ENCODE data around the gene RPAP3. TPM values are rescaled to one million over a fixed set of nuclear protein-coding genes. Genes with fewer than 3 reads are reported as not detected.
"Not testable (repeated sequence)": the region's sequence is repeated elsewhere in the genome, so short reads cannot be mapped to it uniquely, and the experiment has no call there.

RPAP3 gene
- polyA plus RNA-seq, 1 donor from 2014 or later, result 39.7 TPM

DNA sequence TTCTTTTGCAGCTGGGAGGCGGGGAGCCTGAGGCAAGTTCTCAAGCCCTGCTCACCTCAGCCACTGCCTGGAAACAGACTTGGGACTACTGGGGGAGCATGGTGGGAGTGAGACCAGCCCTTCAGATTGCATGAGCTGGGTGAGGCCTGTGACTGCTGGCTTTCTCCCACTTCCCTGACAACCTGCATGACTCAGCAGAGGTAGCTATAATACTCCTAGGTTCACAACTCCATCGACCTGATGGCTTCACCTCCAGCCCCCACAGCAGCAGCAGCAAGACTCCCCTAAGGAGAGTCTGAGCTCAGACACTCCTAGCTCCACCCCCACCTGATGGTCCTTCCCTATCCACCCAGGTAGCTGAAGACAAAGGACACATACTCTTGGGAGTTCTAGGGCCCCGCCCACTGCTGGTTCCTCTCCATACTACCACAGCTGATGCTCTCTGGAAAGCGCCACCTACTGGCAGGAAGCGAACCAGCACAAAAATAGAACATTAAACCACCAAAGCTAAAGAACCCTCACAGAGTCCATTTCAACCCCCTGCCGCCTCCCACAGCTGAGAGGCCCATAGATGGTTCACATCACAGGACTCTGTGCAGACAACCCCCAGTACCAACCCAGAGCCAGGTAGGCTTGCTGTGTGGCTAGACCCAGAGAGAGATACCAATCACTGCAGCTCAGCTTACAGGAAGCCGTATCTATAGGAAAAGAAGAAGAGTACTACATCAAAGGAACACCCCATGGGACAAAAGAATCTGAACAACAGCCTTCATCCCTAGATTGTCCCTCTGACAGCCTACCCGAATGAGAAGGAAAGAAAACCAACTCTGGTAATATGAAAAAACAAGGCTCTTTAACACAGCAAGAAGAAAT, 68.7 kb downstream of the RPAP3 start:
- Histone ChIP-seq H3K79me2 (replicated peaks; ENCODE audit: insufficient read depth, low read length) (no peaks in the 10 kb centered on the region), H3K4me3 (ENCODE audit: low read length) (no peak overlapping the region), H3F3A (ENCODE audit: insufficient read depth, low read length, poor library complexity, severe bottlenecking) (no peaks in the 10 kb centered on the region), H3K27me3 (ENCODE audit: insufficient read depth, low read depth, low read length) (no peaks in the 10 kb centered on the region), H3K36me3 (ENCODE audit: insufficient read depth, low read length) (no peaks in the 10 kb centered on the region), H4K20me1 (ENCODE audit: insufficient read depth) (no peaks in the 10 kb centered on the region), H3K27ac (ENCODE audit: low read length) (no peak overlapping the region), H2AFZ (ENCODE audit: low read depth, low read length) (no peak overlapping the region), H3K9me2 (ENCODE audit: insufficient read depth, low read length) (no peaks in the 10 kb centered on the region), H3K9ac (ENCODE audit: low read length) (no peak overlapping the region), H3K9me3 (ENCODE audit: low read length) (no peaks in the 10 kb centered on the region), H3K4me2 (ENCODE audit: low read length) (no peak overlapping the region)
- no peak for TF ChIP-seq EZH2 (IDR thresholded peaks at IDR 0.05; ENCODE audit: borderline replicate concordance, insufficient read depth, low read length, poor library complexity, severe bottlenecking)

DNA sequence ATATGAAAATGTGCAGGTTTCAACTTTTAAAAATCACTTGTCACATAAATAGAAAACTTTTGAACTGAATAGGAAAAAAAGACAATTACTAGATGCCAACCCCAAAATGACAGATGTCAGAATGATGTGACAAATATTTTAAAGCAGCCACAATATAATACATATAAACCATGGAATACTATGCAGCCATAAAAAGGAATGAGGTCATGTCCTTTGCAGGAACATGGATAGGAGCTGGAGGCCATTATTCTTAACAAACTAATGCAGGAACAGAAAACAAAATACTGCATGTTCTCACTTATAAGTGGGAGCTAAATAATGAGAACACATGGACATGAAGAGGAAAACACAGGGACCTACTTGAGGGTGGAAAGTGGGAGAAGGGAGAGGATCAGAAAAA, 70.1 kb downstream of the RPAP3 start:
- not testable (repeated sequence) for H3K4me2 ChIP-seq (ENCODE audit: low read length); H4K20me1 ChIP-seq (ENCODE audit: insufficient read depth); H3K27me3 ChIP-seq (ENCODE audit: insufficient read depth, low read depth, low read length)

DNA sequence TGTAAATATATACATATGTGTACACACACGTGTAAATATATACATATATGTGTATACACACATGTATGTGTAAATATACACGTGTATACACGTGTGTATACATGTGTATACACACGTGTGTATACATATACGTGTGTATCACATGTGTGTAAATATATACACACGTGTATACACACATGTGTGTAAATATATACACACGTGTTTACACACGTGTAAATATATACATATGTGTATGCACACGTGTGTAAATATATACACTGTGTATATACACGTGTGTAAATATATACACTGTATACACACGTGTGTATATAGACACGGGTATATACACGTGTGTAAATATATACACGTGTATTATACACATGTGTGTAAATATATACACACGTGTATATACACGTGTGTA, 71.7 kb downstream of the RPAP3 start:
- Histone ChIP-seq H3K79me2 (replicated peaks; ENCODE audit: insufficient read depth, low read length) (no peaks in the 10 kb centered on the region), H3K9ac (ENCODE audit: low read length) (no peak overlapping the region), H3K4me3 (ENCODE audit: low read length) (no peak overlapping the region), H3F3A (ENCODE audit: insufficient read depth, low read length, poor library complexity, severe bottlenecking) (no peaks in the 10 kb centered on the region), H3K27ac (ENCODE audit: low read length) (no peak overlapping the region), H3K9me3 (ENCODE audit: low read length) (no peaks in the 10 kb centered on the region), H3K27me3 (ENCODE audit: insufficient read depth, low read depth, low read length) (no peaks in the 10 kb centered on the region), H3K36me3 (ENCODE audit: insufficient read depth, low read length) (no peaks in the 10 kb centered on the region), H2AFZ (ENCODE audit: low read depth, low read length) (no peak overlapping the region), H4K20me1 (ENCODE audit: insufficient read depth) (no peaks in the 10 kb centered on the region), H3K4me2 (ENCODE audit: low read length) (no peak overlapping the region), H3K9me2 (ENCODE audit: insufficient read depth, low read length) (no peaks in the 10 kb centered on the region)
- TF ChIP-seq, protein P1, sequence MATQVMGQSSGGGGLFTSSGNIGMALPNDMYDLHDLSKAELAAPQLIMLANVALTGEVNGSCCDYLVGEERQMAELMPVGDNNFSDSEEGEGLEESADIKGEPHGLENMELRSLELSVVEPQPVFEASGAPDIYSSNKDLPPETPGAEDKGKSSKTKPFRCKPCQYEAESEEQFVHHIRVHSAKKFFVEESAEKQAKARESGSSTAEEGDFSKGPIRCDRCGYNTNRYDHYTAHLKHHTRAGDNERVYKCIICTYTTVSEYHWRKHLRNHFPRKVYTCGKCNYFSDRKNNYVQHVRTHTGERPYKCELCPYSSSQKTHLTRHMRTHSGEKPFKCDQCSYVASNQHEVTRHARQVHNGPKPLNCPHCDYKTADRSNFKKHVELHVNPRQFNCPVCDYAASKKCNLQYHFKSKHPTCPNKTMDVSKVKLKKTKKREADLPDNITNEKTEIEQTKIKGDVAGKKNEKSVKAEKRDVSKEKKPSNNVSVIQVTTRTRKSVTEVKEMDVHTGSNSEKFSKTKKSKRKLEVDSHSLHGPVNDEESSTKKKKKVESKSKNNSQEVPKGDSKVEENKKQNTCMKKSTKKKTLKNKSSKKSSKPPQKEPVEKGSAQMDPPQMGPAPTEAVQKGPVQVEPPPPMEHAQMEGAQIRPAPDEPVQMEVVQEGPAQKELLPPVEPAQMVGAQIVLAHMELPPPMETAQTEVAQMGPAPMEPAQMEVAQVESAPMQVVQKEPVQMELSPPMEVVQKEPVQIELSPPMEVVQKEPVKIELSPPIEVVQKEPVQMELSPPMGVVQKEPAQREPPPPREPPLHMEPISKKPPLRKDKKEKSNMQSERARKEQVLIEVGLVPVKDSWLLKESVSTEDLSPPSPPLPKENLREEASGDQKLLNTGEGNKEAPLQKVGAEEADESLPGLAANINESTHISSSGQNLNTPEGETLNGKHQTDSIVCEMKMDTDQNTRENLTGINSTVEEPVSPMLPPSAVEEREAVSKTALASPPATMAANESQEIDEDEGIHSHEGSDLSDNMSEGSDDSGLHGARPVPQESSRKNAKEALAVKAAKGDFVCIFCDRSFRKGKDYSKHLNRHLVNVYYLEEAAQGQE (IDR thresholded peaks at IDR 0.05; ENCODE audit: borderline replicate concordance), result no peak
- TF ChIP-seq TAF1 (IDR thresholded peaks at IDR 0.05; ENCODE audit: low read depth), result no peak
- TF ChIP-seq SMC3 (conservative IDR thresholded peaks at IDR 0.05; ENCODE audit: poor library complexity), result no peak
- TF ChIP-seq RAD21 (conservative IDR thresholded peaks at IDR 0.05), result no peak

More for the DNA sequence above, 70.1 kb downstream of the RPAP3 start:
- H3K36me3 ChIP-seq (ENCODE audit: insufficient read depth, low read length); H3K79me2 ChIP-seq (replicated peaks; ENCODE audit: insufficient read depth, low read length); H2AFZ ChIP-seq (ENCODE audit: low read depth, low read length); H3K9ac ChIP-seq (ENCODE audit: low read length); H3K9me3 ChIP-seq (ENCODE audit: low read length); H3K9me2 ChIP-seq (ENCODE audit: insufficient read depth, low read length); H3K27ac ChIP-seq (ENCODE audit: low read length); H3K4me3 ChIP-seq (ENCODE audit: low read length); H3F3A ChIP-seq (ENCODE audit: insufficient read depth, low read length, poor library complexity, severe bottlenecking): not testable (repeated sequence)

DNA sequence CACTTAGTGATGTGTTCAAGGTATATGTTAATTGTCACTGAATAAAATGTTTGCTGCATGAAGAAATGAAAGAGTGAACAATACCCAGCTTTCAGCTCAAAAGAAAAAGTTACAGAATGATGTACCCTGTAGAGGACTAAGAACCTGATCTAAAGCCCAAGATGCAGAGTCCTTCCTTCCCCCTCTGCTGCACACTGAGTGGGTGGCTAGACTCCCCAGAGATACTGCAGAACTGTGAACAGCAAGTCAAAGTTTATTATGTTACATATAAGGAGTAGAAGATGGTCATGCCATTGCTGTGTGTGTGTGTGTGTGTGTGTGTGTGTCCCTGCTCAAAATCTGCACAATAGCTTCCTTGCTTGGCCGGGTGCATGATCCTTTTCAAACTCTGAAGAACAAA, 83.9 kb downstream of the RPAP3 start:
- no peak overlapping the region for H3K4me3 ChIP-seq (ENCODE audit: low read length)
- H3K27me3 ChIP-seq (ENCODE audit: insufficient read depth, low read depth, low read length), result no peaks in the 10 kb centered on the region
- H3K4me2 ChIP-seq (ENCODE audit: low read length), result no peak overlapping the region
- no peaks in the 10 kb centered on the region for H3K36me3 ChIP-seq (ENCODE audit: insufficient read depth, low read length)
- no peak overlapping the region for H3K27ac ChIP-seq (ENCODE audit: low read length)
- H3K9me2 ChIP-seq (ENCODE audit: insufficient read depth, low read length), result no peaks in the 10 kb centered on the region
- H3K9ac ChIP-seq (ENCODE audit: low read length), result no peak overlapping the region
- no peaks in the 10 kb centered on the region for H3F3A ChIP-seq (ENCODE audit: insufficient read depth, low read length, poor library complexity, severe bottlenecking)
- no peaks in the 10 kb centered on the region for H4K20me1 ChIP-seq (ENCODE audit: insufficient read depth)
- no peak overlapping the region for H2AFZ ChIP-seq (ENCODE audit: low read depth, low read length)
- no peaks in the 10 kb centered on the region for H3K79me2 ChIP-seq (replicated peaks; ENCODE audit: insufficient read depth, low read length)
- H3K9me3 ChIP-seq (ENCODE audit: low read length), result no peaks in the 10 kb centered on the region
- TF ChIP-seq, protein P1 (IDR thresholded peaks at IDR 0.05; ENCODE audit: borderline replicate concordance), result no peak
- TF ChIP-seq POLR2AphosphoS5 (IDR thresholded peaks at IDR 0.05) (no peak), TAF1 (IDR thresholded peaks at IDR 0.05; ENCODE audit: low read depth) (no peak), MXI1 (conservative IDR thresholded peaks at IDR 0.05; ENCODE audit: poor library complexity, severe bottlenecking) (no peak), EP300 (conservative IDR thresholded peaks at IDR 0.05; ENCODE audit: poor library complexity, severe bottlenecking) (no peak)
- TF ChIP-seq, protein P2, sequence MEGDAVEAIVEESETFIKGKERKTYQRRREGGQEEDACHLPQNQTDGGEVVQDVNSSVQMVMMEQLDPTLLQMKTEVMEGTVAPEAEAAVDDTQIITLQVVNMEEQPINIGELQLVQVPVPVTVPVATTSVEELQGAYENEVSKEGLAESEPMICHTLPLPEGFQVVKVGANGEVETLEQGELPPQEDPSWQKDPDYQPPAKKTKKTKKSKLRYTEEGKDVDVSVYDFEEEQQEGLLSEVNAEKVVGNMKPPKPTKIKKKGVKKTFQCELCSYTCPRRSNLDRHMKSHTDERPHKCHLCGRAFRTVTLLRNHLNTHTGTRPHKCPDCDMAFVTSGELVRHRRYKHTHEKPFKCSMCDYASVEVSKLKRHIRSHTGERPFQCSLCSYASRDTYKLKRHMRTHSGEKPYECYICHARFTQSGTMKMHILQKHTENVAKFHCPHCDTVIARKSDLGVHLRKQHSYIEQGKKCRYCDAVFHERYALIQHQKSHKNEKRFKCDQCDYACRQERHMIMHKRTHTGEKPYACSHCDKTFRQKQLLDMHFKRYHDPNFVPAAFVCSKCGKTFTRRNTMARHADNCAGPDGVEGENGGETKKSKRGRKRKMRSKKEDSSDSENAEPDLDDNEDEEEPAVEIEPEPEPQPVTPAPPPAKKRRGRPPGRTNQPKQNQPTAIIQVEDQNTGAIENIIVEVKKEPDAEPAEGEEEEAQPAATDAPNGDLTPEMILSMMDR (IDR thresholded peaks at IDR 0.05; ENCODE audit: poor library complexity, severe bottlenecking), result no peak
